ENCODE results near the gene CLTA. TPM values are rescaled to one million over a fixed set of nuclear protein-coding genes. Genes with fewer than 3 reads are reported as not detected.
A peak's percentile ranks its signal among the peaks of the same experiment; 100 is the strongest.
"Not testable (repeated sequence)": the region's sequence is repeated elsewhere in the genome, so short reads cannot be mapped to it uniquely, and the experiment has no call there.

The CLTA gene
- total RNA-seq, 1 experiment from 2014 or later, result 760 TPM

GRCh38 chr9:36174271-36174670, 16.4 kb upstream of the CLTA start:
- Histone ChIP-seq H3K4me3 (ENCODE audit: low read depth in 2 of 2, low read length in 2 of 2) (no peak overlapping the region), H3K4me1 (ENCODE audit: control insufficient read depth, insufficient read depth, low read length) (no peaks in the 10 kb centered on the region), H3K27ac (ENCODE audit: low read length) (no peak overlapping the region), H3K9me3 (ENCODE audit: control insufficient read depth, insufficient read depth, low read depth, low read length) (no peaks in the 10 kb centered on the region), H3K27me3 (ENCODE audit: control insufficient read depth, insufficient read depth, low read length) (no peaks in the 10 kb centered on the region), H3K36me3 (ENCODE audit: control insufficient read depth, insufficient read depth, low read length) (no peaks in the 10 kb centered on the region)
- ChIA-PET CTCF (no interaction called here), POLR2A (interaction anchor here (0.6 kb wide), 2 partner anchors 13 to 839 kb away, joined by 3 to 4 read pairs; no protein-coding TSS in a partner anchor)
- DNase-seq (ENCODE audit: low read depth, low spot score) (no peak), ATAC-seq (no peak)
- in situ Hi-C loops (cut with HindIII; ENCODE audit: low pct_unique_long_range_greater_than_20kb, low sequenced_read_pairs), result no loop called here
- intact Hi-C loops (cut with micrococcal nuclease; ENCODE audit: unreplicated experiment), result no loop called here
- TF ChIP-seq TCF7L2 (IDR thresholded peaks at IDR 0.05; ENCODE audit: low read depth, low read length) (no peak), REST (IDR thresholded peaks at IDR 0.05; ENCODE audit: insufficient read depth in 1 of 2, low read depth in 2 of 2, low read length in 1 of 2) (no peak), POLR2AphosphoS5 (IDR thresholded peaks at IDR 0.05; ENCODE audit: low read depth, low read length) (no peak), SIN3A (IDR thresholded peaks at IDR 0.05; ENCODE audit: borderline replicate concordance, insufficient read depth, low read depth, low read length) (no peak), CTCF (IDR thresholded peaks at IDR 0.05) (no peak)
- no TSS peak for BruUV-seq (replicated peaks)

DNA sequence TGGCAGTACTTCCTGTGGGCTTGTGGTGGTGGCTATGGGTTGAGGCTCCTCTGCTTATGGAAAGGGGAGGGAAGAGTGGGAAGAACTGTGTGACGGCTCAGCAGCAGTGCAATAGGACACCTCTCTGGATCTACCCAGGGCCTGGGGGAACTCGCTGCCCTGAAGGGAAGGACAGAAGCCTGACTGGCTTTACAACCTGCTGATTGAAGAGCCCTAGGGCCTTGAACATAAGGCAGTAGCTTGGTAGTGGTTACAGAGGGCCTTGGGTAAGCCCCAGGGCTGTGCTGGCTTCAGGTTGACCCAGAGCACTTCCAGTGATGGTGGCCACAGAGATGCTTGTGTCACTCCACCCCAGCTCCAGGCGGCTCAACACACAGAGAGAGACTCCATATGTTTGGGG, 16.0 kb upstream of the CLTA start:
- CTCF ChIA-PET, result no interaction called here
- Histone ChIP-seq H3K9me3 (ENCODE audit: control insufficient read depth, insufficient read depth, low read depth, low read length) (no peaks in the 10 kb centered on the region), H3K4me1 (ENCODE audit: control insufficient read depth, insufficient read depth, low read length) (no peaks in the 10 kb centered on the region), H3K36me3 (ENCODE audit: control insufficient read depth, insufficient read depth, low read length) (no peaks in the 10 kb centered on the region), H3K27ac (ENCODE audit: low read length) (no peak overlapping the region), H3K27me3 (ENCODE audit: control insufficient read depth, insufficient read depth, low read length) (no peaks in the 10 kb centered on the region), H3K4me3 (ENCODE audit: low read depth in 2 of 2, low read length in 2 of 2) (no peak overlapping the region)
- intact Hi-C loops (cut with micrococcal nuclease; ENCODE audit: unreplicated experiment) (no loop called here), in situ Hi-C loops (cut with HindIII; ENCODE audit: low pct_unique_long_range_greater_than_20kb, low sequenced_read_pairs) (no loop called here)
- TF ChIP-seq SIN3A (IDR thresholded peaks at IDR 0.05; ENCODE audit: borderline replicate concordance, insufficient read depth, low read depth, low read length) (no peak), CTCF (IDR thresholded peaks at IDR 0.05) (no peak), POLR2AphosphoS5 (IDR thresholded peaks at IDR 0.05; ENCODE audit: low read depth, low read length) (no peak), REST (IDR thresholded peaks at IDR 0.05; ENCODE audit: insufficient read depth in 1 of 2, low read depth in 2 of 2, low read length in 1 of 2) (no peak), TCF7L2 (IDR thresholded peaks at IDR 0.05; ENCODE audit: low read depth, low read length) (no peak)
- POLR2A ChIA-PET, result interaction anchor here (0.6 kb wide), 1 partner anchor 12 kb away, joined by 4 read pairs; no protein-coding TSS in a partner anchor
- no TSS peak for BruUV-seq (replicated peaks)
- DNase-seq (ENCODE audit: low read depth, low spot score) (no peak), ATAC-seq (0 out of 2 replicates have a peak, but pooled peaks have one; percentile 28)

DNA sequence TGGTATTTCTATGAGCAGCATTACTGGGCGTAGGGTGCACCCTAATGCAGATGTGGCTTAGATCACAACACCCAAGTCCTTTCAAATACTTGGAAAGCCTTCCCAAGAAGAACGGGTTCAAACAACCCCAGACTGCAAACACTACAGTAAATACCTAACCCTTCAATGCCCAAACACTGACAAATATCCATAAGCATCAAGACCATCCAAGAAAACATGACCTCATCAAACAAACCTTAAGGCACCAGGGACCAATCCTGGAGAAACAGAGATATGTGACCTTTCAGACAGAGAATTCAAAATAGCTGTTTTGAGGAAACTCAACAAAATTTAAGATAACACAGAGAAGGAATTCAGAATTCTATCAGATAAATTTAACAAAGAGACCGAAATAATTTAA, 15.5 kb upstream of the CLTA start:
- CTCF ChIA-PET; H3K27me3 ChIP-seq (ENCODE audit: control insufficient read depth, insufficient read depth, low read length); H3K4me1 ChIP-seq (ENCODE audit: control insufficient read depth, insufficient read depth, low read length); DNase-seq (ENCODE audit: low read depth, low spot score); H3K9me3 ChIP-seq (ENCODE audit: control insufficient read depth, insufficient read depth, low read depth, low read length); H3K4me3 ChIP-seq (ENCODE audit: low read depth in 2 of 2, low read length in 2 of 2); intact Hi-C loops (cut with micrococcal nuclease; ENCODE audit: unreplicated experiment); BruUV-seq (replicated peaks); H3K36me3 ChIP-seq (ENCODE audit: control insufficient read depth, insufficient read depth, low read length); H3K27ac ChIP-seq (ENCODE audit: low read length); ATAC-seq; in situ Hi-C loops (cut with HindIII; ENCODE audit: low pct_unique_long_range_greater_than_20kb, low sequenced_read_pairs): not testable (repeated sequence)
- POLR2A ChIA-PET, result interaction anchor here (0.6 kb wide), 1 partner anchor 74 kb away, joined by 7 read pairs; no protein-coding TSS in a partner anchor

DNA sequence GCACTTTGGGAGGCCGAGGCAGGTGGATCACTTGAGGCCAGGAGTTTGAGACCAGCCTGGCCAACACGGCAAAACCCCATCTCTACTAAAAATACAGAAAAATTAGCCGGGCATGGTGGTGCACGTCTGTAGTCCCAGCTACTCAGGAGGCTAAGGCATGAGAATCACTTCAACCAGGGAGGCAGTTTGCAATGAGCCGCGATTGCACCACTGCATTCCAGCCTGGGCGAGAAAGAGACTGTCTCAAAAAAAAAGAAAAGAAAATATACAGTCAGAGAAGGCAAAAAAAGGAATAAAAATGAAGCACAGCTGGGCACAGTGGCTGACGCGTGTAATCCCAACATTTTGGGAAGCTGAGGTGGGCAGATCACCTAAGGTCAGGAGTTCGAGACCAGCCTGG, 14.2 kb upstream of the CLTA start:
- H3K36me3 ChIP-seq (ENCODE audit: control insufficient read depth, insufficient read depth, low read length); DNase-seq (ENCODE audit: low read depth, low spot score); intact Hi-C loops (cut with micrococcal nuclease; ENCODE audit: unreplicated experiment); H3K27me3 ChIP-seq (ENCODE audit: control insufficient read depth, insufficient read depth, low read length); ATAC-seq; H3K4me3 ChIP-seq (ENCODE audit: low read depth in 2 of 2, low read length in 2 of 2); CTCF ChIA-PET; BruUV-seq (replicated peaks); POLR2A ChIA-PET; in situ Hi-C loops (cut with HindIII; ENCODE audit: low pct_unique_long_range_greater_than_20kb, low sequenced_read_pairs); H3K4me1 ChIP-seq (ENCODE audit: control insufficient read depth, insufficient read depth, low read length); H3K27ac ChIP-seq (ENCODE audit: low read length); H3K9me3 ChIP-seq (ENCODE audit: control insufficient read depth, insufficient read depth, low read depth, low read length): not testable (repeated sequence)
